Kidney glomerular epithelial cell (primary cell): Measurements from ENCODE around the gene CTU1.

Experiments used
- DNase-seq: peaks from one replicate; lab custom pipeline; 2025; lab: John Stamatoyannopoulos, UW

The CTU1 gene

DNA sequence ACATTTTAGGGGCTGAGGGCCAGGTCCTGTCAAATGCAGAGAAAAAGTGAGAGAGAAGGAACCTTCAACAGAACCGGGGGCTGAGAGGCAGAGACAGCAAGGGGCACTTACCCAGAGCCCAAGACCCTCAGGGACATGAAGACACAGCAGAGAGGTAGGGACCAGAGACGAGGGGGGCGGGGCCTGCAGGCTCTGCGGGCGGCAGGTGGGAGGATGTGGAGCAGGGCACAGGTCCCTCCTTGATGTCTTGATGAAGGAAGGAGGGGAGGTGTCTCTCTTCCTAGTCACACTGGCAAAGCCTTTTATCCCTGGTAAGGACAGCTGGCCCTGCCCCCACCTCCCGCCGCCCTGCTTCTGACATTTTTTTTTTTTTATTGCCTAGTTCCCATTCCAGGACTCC, 25.6 kb downstream of the CTU1 start, which contains the start of gene KLK14:
TSS of gene KLK14 (minus strand) at position 277 of the 400 bp plus-strand sequence. CDS start at position 4, 273 bp downstream.
- DNase-seq, result no peak

DNA sequence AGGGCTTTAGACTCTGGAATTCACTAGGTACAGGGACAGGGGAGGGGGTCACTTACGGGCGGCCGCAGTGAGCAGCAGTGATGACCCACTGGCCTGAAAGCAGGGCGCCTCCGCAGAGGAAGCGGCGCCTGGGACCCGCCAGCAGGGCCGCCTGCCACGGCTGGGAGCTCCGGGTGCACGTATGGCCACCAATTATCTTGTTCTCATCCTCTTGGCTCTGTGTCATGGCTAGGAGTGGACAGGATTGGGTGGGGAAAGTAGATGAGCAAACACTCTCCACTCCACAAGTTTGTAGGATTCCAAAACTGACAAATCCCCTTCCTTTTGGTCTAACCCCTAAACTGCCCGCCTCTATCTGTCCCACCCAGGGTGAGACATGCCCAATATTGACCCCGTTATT, 26.7 kb downstream of the CTU1 start:
- DNase-seq, result no peak

DNA sequence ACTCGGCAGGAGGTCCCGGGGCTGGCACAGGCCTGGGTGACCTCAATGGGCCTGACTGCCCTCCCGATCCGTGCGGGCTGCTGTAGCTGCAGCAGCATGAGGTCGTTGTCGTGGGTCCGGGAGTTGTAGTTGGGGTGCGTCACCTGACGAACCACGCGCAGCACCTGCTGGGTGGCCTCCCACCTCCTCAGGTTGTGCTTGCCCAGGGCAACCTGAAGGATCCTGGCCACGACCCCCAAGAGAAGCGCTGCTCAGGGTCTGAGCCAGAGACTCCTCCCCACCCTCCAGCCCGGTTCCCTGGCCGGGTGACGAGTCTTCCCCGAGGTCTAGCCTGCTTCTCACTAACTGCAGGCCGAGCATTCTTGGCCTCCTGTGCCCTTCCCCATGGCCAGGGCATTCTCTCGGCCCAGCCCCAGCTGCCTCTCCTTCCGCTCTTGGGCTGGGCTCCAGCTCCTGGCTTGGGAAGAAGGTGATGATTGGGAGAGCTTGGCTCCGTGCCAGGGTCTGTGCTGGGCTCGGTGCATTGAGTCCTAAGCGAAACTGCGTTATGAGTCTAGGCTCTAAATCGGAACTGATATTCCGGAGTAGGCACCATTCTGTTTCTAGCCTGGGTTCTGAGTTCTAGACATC, 28.6 kb downstream of the CTU1 start:
- no peak for DNase-seq

DNA sequence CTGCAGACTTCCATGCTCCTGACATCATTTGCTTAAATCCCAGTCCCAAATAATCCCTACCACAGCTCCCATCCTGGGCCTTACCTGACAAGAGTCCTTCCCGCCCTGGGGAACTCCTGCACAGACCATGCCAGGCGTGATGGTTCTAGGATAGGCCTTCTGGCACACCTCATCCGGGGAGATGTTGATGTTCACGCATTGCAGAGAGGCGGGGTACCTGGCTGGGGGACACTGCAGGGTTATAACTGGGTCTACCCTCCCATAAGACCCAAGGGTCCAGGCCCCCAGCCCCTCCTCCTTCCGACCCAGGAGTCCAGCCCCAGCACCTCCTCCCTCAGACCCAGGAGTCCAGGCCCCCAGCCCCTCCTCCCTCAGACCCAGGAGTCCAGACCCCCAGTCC, 29.5 kb downstream of the CTU1 start:
- DNase-seq, result no peak

DNA sequence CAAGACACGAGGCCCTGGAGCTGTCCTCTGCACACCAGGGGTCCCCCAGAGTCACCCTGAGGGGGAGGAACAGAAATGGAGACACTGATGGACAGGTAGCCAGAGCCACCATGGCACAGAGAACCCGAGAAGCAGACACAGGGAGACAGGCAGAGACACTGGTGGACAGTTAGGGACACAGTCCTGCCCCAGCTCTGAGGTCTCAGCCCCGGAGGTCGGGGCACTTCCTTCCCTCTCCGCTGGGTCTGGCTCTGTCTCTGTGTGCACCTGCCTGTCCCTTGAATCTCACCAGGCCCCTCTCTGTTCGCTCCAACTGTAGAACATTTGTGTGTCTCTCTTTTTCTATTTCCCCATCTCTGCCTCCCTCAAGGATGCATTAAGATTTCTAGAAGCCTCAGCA, 30.1 kb downstream of the CTU1 start:
- no peak for DNase-seq

DNA sequence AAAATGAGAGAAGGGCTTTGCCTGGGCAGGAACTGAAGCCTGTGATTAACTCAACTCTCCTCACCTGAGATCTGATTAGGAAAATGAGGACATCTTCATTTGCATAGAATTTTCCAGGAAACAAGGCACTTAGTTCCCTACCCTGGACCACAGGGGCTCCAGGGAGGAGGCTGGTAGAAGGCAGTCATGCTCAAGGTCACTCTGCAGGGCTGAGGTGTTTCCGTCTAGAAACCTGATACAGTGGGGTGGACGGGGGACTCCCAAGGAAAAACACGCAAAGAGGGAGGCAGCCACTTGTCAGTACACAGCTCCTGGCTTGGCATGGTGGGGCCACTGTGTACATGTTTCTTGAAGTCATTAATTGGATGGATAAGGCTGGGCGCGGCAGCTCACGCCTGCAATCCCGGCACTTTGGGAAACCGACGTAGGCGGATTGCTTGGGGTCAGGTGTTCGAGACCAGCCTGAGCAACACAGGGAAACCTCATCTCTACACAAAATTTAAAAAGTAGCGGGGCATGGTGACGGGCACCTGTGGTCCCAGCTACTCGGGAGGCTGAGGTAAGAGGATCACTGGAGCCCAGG, 31.5 kb downstream of the CTU1 start:
- no peak for DNase-seq

DNA sequence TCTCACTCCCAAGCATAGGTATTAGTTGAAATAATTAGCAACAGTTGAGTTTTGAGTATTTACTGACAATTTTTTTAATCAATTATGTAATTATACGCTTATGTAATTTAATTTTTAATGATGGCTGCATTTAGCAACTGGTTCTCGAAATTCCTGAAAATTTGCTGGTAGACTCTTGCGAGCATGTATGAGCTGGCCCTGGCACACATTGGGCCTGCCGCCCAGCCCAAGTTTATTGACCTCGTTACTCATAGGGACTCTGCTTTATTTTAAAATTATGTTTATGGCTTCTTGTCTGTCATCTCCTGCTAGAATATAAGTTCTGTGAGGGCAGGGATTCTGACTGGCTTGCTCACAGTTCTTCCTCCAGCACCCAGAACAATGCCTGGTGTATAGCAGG, 32.2 kb downstream of the CTU1 start:
- no peak for DNase-seq

DNA sequence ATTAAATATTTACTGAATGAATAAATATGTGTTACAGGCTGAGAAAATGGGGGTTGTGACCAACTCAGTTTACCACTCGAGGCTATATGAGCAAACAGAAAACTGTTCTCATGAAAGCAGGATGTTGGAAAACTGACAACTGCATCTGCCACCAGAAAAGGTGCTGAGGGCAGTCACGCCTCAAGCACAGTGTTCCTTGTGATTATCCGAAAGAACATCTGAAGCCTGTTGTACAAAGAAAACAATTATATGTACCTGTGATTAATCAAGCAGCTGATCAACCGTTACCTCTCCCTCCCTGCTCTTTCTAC, 37.2 kb downstream of the CTU1 start:
- no peak for DNase-seq

DNA sequence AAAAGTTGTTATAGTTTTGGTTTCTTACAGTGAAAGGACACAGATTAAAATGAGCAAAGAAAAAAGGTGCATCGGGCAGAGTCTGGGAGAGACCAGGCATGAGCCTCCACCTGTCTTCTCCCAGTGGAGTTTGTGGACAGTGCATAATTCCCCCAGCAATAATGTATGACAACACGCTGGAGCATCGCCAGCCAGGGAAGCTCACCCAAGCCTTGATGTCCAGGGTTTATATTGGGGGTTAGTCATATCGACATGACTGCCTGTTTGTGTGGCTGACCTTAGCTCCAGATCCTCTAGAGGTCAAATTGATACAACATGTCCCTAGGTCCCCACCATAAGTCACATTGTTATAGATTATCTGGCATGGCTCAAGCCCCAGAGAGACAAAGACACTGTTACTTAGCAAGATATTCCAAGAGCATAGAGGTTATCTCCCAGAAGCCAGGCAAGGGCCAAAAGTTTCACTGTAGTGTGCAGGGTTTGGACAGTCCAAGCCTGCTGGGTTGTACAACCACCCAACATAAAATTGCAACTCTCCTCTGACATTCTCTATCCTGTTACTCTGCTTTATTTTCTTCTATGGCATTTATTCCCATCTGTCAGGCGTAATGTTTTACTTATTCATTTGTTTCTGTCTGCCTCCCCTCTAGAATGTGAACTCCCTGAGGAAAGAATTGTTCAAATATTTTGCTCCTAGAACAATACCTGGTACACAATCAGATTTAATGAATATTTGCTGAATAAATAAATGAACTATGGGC, 37.7 kb downstream of the CTU1 start:
- DNase-seq, result no peak

DNA sequence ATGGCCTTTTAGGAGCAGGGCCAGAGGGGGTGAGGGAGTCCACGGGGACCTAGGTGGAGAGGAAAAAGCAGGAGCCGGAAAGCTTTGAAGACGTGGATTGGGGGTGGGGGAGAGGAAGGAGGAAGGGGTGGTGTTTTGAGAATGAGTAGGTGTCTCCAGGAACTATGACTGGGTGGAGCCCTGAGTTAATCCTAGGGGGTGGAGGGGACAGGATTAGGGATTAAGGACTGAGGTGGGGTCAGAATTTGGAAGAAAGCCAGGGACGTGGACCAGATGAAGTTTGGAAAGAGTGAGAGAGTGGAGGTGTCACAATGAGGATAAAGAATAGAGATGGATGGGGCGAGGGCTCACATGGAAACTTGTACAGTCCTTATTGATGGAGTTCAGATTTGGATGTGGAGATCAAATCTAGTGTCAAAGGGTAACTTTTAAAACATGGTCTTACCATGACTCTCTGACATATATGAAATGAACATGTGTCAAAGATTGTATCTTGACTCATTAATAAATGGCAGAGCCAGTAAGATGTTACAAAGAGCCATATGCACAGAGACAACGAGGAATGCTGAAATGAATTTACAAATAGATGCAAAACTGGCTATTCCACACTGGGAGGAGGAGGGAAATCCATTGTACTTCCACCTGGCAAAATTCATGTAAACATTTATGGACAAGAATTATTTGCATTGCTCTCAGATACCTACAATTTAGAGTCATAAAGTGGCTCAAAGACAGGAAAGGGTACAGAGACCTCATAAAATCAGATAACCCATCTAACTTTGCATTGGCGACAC, 41.6 kb downstream of the CTU1 start:
- no peak for DNase-seq

DNA sequence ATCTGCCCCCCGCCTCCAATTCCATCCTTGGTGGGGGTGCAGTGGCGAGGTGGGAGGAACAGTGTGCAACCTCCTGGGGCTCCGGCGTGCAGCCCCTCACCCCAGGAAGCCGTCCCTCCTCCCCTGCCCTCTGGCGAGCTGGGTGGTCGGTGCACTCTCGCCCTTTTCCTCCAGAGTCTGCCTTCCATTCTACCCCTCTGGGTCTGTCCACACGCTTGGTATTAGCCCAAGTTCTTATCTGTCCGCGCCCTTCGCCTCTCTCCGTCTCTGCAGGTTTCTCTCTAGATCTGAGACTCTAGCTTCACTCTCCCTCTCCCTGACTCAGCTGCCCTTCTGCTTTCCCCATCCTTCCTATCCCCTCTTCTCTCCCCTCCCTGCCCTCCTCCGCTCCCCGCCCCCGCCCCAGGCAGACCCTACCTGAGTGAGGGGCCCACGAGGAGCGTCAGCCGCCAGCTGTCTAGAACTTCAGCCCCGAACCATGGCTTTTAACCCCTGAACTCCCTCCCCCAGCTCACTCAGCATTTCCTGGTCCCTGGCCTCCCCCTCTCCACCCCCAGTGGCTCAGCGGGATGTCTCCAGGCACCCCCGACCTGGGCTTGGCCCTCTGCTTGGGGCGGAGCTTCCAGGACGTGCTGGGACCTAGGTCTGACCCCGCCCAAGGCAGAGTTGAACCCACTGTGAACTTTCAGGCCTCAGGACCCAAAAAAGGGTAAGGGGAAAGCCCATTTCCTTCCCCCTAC, 42.8 kb downstream of the CTU1 start:
- DNase-seq, result no peak

DNA sequence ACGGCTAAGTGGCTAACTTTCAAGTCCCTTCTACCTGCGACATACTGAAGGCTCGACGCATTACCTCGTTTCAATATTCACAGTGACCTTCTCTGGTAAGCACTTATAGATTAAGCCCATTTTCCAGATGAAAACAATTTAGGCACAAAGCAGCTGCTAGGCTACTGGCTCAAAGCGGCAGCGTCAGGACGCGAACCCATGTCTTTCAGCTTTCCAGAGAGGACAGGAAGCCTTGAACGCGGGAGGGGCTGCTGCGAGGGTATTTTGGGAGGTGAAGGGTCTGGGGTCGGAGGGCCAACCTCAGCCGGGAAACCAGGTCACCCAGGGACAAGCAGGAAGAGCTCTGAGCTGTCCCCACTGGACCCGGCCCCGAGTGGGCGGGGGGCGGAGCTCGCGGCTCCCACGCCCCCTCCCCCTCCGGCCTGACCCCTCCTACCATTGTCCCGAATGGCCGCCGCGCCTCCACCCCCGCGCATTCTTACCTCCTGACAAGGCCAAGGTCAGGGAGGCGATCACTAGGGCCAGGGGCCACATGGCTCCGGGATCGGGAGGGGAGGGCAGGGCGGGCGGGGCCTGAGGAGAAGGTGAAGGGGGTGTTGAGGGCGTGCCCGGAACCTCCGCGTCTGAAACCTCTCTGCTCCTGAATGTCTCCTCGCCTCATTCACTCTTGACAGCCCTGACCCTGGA, 43.5 kb downstream of the CTU1 start, which contains the start of gene KLK13:
TSS of gene KLK13 (minus strand) at position 559 of the 687 bp plus-strand sequence. CDS start at position 534, 25 bp downstream.
- peak; percentile 1 for DNase-seq

DNA sequence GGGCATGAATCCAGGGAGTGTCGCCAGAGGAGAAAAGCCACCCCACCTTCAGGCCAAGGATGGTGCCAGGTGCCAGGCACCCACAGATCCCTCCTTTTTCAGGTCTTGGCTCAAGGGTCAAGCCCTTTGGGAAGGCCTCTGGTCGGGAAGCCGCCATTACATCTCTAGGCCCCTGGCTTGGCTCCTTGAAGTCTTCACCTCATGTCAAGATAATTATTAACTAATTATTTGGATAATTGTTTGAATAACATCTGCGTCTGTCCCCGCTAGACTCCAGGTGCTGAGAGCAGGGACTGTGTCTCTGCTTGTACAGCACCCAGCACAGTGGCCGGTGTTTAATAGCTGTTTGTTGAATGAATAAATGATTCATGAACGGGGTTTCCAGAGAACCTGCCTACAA, 44.5 kb downstream of the CTU1 start:
- no peak for DNase-seq

DNA sequence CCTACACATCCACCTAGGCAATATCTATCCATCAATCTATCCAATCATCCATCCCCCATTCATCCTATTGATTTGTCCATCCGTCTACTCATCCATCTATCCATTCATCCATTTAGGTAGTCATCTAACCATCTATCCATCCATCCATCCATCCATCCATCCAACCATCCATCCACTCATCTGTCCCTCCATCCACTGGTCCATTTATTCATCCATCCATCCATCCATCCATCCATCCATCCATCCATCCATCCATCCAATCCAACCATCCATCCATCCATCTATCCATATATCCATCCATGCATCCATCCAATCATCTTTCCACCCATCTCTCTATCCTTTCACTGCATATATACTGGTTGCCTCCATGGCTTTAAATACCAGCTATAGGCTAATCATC, 47.2 kb downstream of the CTU1 start:
- no peak for DNase-seq

DNA sequence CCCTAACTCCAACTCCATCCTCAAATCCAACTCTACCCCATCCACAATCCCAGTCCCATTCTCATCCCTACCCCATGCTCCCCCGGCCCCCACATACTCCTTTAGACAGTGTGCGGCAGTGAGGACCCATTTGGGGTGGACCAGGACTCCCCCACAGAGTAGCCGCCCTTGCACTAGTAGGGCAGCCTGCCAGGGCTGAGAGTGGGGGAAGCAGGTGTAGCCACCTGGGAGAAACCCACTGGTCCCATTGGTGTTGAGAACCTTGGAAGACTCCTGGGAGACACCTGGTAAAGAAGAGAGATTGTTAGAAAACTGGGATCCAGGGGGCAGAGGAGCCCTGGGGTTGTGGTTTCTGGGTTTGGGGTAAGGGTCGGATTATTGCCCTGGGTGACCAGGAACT, 47.9 kb downstream of the CTU1 start:
- no peak for DNase-seq

DNA sequence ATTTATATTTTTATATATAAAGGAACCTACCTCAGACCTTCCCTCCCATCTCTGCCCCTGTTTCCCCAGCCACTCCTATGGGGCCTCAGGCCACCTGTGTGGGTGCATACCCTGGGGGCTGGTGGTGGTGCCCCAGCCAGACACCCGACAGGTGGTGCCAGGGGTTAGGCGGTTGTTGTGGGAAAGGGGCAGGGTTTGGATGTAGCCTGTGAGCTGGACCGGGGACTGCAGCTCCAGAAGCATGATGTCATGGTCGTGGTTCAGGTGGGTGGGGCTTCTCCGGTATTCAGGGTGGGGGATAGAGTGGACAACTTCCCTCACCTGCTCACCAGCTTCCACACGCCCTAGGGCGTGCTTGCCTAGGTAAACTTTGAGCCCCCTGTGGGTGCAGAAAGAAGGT, 48.5 kb downstream of the CTU1 start:
- no peak for DNase-seq

DNA sequence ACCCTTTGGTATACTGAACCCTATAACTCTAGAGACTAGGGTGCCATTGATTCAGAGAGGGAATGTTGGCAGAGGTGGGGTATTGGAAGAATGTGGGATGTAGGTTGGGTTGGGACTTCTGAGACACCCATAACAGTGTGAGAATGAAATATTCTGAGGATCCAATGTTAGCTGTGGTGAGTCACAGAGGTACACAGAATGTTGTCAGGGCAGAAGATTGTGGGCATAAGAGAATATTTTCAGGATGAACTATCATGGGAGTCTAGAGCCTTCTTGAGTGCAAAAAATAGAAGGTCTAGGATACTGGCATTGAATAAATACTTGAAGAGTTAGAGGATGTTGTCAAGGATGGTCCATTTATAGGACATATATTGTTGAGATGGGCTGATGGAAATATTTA, 52.3 kb downstream of the CTU1 start:
- no peak for DNase-seq
